ENCODE measurements around the gene TAF1D.

The TAF1D gene

GRCh38 chr11:93772123-93772522 lies 30.8 kb upstream of the TAF1D start:
- Histone ChIP-seq H3K4me1 (ENCODE audit: insufficient read depth, low read length, severe bottlenecking) (no peaks in the 10 kb centered on the region), H3K9me2 (ENCODE audit: low read depth, low read length) (no peaks in the 10 kb centered on the region), H2AFZ (ENCODE audit: low read length) (no peak overlapping the region), H3K4me3 (ENCODE audit: low read depth, low read length, poor library complexity, severe bottlenecking) (no peak overlapping the region), H3K4me2 (ENCODE audit: low read length) (no peak overlapping the region), H3K9me3 (ENCODE audit: low read length) (peaks cover 8% of the 10 kb centered on the region), H4K20me1 (ENCODE audit: insufficient read depth, low read length) (no peaks in the 10 kb centered on the region), H3F3A (ENCODE audit: insufficient read depth, low read length) (no peaks in the 10 kb centered on the region), H3K27me3 (ENCODE audit: insufficient read depth, low read length) (no peaks in the 10 kb centered on the region), H3K36me3 (ENCODE audit: insufficient read depth, low read length) (no peaks in the 10 kb centered on the region), H3K9ac (ENCODE audit: low read length) (no peak overlapping the region), H3K79me2 (ENCODE audit: insufficient read depth, low read length) (no peaks in the 10 kb centered on the region), H3K27ac (ENCODE audit: low read depth, low read length, poor library complexity, severe bottlenecking) (no peak overlapping the region)
- no peak for TF ChIP-seq EZH2 (IDR thresholded peaks at IDR 0.05; ENCODE audit: borderline replicate concordance, low read length)
- TF ChIP-seq, protein P1, sequence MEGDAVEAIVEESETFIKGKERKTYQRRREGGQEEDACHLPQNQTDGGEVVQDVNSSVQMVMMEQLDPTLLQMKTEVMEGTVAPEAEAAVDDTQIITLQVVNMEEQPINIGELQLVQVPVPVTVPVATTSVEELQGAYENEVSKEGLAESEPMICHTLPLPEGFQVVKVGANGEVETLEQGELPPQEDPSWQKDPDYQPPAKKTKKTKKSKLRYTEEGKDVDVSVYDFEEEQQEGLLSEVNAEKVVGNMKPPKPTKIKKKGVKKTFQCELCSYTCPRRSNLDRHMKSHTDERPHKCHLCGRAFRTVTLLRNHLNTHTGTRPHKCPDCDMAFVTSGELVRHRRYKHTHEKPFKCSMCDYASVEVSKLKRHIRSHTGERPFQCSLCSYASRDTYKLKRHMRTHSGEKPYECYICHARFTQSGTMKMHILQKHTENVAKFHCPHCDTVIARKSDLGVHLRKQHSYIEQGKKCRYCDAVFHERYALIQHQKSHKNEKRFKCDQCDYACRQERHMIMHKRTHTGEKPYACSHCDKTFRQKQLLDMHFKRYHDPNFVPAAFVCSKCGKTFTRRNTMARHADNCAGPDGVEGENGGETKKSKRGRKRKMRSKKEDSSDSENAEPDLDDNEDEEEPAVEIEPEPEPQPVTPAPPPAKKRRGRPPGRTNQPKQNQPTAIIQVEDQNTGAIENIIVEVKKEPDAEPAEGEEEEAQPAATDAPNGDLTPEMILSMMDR (IDR thresholded peaks at IDR 0.05; ENCODE audit: low read length) = no peak

DNA sequence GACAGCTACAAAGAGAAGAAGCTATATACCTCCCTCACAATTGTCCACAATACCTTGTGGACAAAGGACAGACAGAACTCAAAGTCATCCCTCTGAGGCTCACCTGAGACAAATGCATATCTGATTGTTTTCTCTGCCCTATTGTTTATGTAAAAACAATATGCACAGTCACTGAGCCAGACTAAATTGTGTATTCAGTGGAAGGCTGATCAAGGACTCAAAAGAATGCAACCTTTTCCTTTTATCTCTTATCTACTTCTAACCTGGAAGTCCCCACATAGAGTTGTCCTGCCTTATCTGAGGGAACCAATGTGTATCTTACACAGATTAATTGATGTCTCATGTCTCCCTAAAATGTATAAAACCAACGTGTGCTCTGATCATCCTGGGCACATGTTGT lies 28.9 kb upstream of the TAF1D start:
- Histone ChIP-seq H3K4me1 (ENCODE audit: insufficient read depth, low read length, severe bottlenecking) (no peaks in the 10 kb centered on the region), H3K9me2 (ENCODE audit: low read depth, low read length) (no peaks in the 10 kb centered on the region), H3K27me3 (ENCODE audit: insufficient read depth, low read length) (no peaks in the 10 kb centered on the region), H4K20me1 (ENCODE audit: insufficient read depth, low read length) (no peaks in the 10 kb centered on the region), H2AFZ (ENCODE audit: low read length) (no peak overlapping the region), H3K9ac (ENCODE audit: low read length) (no peak overlapping the region), H3K4me3 (ENCODE audit: low read depth, low read length, poor library complexity, severe bottlenecking) (no peak overlapping the region), H3K9me3 (ENCODE audit: low read length) (peaks cover 16% of the 10 kb centered on the region), H3F3A (ENCODE audit: insufficient read depth, low read length) (no peaks in the 10 kb centered on the region), H3K27ac (ENCODE audit: low read depth, low read length, poor library complexity, severe bottlenecking) (no peak overlapping the region), H3K79me2 (ENCODE audit: insufficient read depth, low read length) (no peaks in the 10 kb centered on the region), H3K4me2 (ENCODE audit: low read length) (no peak overlapping the region), H3K36me3 (ENCODE audit: insufficient read depth, low read length) (no peaks in the 10 kb centered on the region)
- TF ChIP-seq, protein P1 (IDR thresholded peaks at IDR 0.05; ENCODE audit: low read length) = no peak
- TF ChIP-seq EZH2 (IDR thresholded peaks at IDR 0.05; ENCODE audit: borderline replicate concordance, low read length) = no peak

DNA sequence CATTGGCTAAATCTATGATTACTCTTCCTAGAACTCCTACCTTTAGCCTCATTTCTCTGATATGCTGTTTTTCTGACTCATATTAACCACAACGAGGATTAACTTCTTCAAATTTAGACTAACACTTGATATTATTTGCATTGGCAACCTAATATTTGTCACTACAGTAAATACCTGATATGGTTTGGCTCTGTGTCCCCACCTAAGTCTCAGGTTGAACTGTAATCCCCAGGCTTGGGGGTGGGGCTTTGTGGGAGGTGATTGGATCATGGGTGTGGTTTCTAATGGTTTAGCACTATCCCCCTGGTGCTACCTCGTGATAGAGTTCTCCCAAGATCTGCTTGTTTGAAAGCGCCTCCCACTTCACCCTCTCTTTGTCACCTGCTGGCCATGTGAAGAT lies 25.7 kb upstream of the TAF1D start:
- no peak overlapping the region for H3K4me2 ChIP-seq (ENCODE audit: low read length)

More for the DNA sequence above, 25.7 kb upstream of the TAF1D start:
- Histone ChIP-seq H3K27ac (ENCODE audit: low read depth, low read length, poor library complexity, severe bottlenecking) (no peak overlapping the region), H3K27me3 (ENCODE audit: insufficient read depth, low read length) (no peaks in the 10 kb centered on the region), H4K20me1 (ENCODE audit: insufficient read depth, low read length) (no peaks in the 10 kb centered on the region), H3K9me3 (ENCODE audit: low read length) (peaks cover 9% of the 10 kb centered on the region; the same call in 1 of the 2 replicates), H3K9ac (ENCODE audit: low read length) (no peak overlapping the region), H2AFZ (ENCODE audit: low read length) (no peak overlapping the region), H3F3A (ENCODE audit: insufficient read depth, low read length) (no peaks in the 10 kb centered on the region), H3K4me3 (ENCODE audit: low read depth, low read length, poor library complexity, severe bottlenecking) (no peak overlapping the region), H3K9me2 (ENCODE audit: low read depth, low read length) (no peaks in the 10 kb centered on the region), H3K4me1 (ENCODE audit: insufficient read depth, low read length, severe bottlenecking) (no peaks in the 10 kb centered on the region), H3K36me3 (ENCODE audit: insufficient read depth, low read length) (peaks cover 22% of the 10 kb centered on the region), H3K79me2 (ENCODE audit: insufficient read depth, low read length) (no peaks in the 10 kb centered on the region)
- no peak for TF ChIP-seq EZH2 (IDR thresholded peaks at IDR 0.05; ENCODE audit: borderline replicate concordance, low read length)
- TF ChIP-seq, protein P1 (IDR thresholded peaks at IDR 0.05; ENCODE audit: low read length) = no peak

All from OCI-LY1 (cell line).